LNCaP clone FGC (cell line): ENCODE measurements around the gene CDH9.

Experiments
- DNase-seq: peaks from one replicate; pipeline ENCODE4 v3.0.0-alpha.2; 2011; ENCODE audit warnings: low read depth
- H3K4me3 ChIP-seq: 2 replicates; pipeline ENCODE4 v1.5.1; 2011; ENCODE audit warnings: mild to moderate bottlenecking, low read depth, low read length, control low read depth
- CTCF ChIP-seq: IDR thresholded peaks from 2 replicates; pipeline ENCODE4 v1.5.1; 2012; ENCODE audit warnings: mild to moderate bottlenecking; ENCODE audit not compliant: control insufficient read depth, insufficient read depth; ENCODE audit errors: extremely low read depth

CDH9 gene

GRCh38 chr5:26847041-26847736 lies 191.2 kb downstream of the CDH9 start:
- no peak for TF ChIP-seq CTCF
- peak; percentile 31 for DNase-seq
- no peak overlapping the region for H3K4me3 ChIP-seq

GRCh38 chr5:26843677-26844076 lies 194.7 kb downstream of the CDH9 start:
- no peak for TF ChIP-seq CTCF
- no peak for DNase-seq
- no peak overlapping the region for H3K4me3 ChIP-seq

- TF ChIP-seq CTCF, result no peak
- no peak for DNase-seq
- H3K4me3 ChIP-seq, result no peak overlapping the region
Measured at GRCh38 chr5:26833596-26833995, 204.8 kb downstream of the CDH9 start.
